Panc1 (cell line): ENCODE data around the gene WSB1. TPM values are rescaled to one million over a fixed set of nuclear protein-coding genes. Genes with fewer than 3 reads are reported as not detected.

ENCODE experiments used
- ATAC-seq: fragments of 200-7000 bp; cut with Tn5 transposase; 2 replicates; pipeline ENCODE4 v1.9.1; 2020; ENCODE audit warnings: mild to moderate bottlenecking, moderate library complexity
- BruUV-seq: library from RNA; stranded (reverse); fragments of 400-500 nt; replicated peaks from 2 replicates; lab custom pipeline; 2021; lab: Mats Ljungman, UMichigan
- CTCF ChIA-PET: fragments of 300-600 bp; sonication (Branson Sonifier 250); formaldehyde crosslinking; loops from one replicate; lab custom pipeline; 2022; ENCODE audit warnings: antibody characterized with exemption; lab: Charles Lee
- POLR2A ChIA-PET: fragments of 300-600 bp; sonication (Branson Sonifier 250); formaldehyde crosslinking; loops from one replicate; lab custom pipeline; 2022; ENCODE audit warnings: antibody characterized with exemption; lab: Charles Lee
- DNase-seq: peaks from one replicate; pipeline ENCODE4 v3.0.0-alpha.2; 2010; ENCODE audit warnings: low read depth, low spot score
- H3K27ac ChIP-seq: 2 replicates; pipeline ENCODE4 v1.5.1; 2011; ENCODE audit warnings: mild to moderate bottlenecking, low read length, inconsistent platforms
- H3K27me3 ChIP-seq: fragments of 200-500 bp; sonication (Bioruptor generic); 2 replicates; pipeline ENCODE4 v1.6.0; 2014; ENCODE audit warnings: low read length, inconsistent platforms; ENCODE audit not compliant: control insufficient read depth, insufficient read depth
- H3K36me3 ChIP-seq: fragments of 200-500 bp; sonication (Bioruptor generic); 2 replicates; pipeline ENCODE4 v1.5.1; 2014; ENCODE audit warnings: inconsistent platforms, mild to moderate bottlenecking, low read length, moderate library complexity; ENCODE audit not compliant: control insufficient read depth, insufficient read depth
- H3K4me1 ChIP-seq: 2 replicates; pipeline ENCODE4 v1.5.1; 2011; ENCODE audit warnings: inconsistent platforms, mild to moderate bottlenecking, low read length, moderate library complexity; ENCODE audit not compliant: control insufficient read depth, insufficient read depth
- H3K4me3 ChIP-seq, 2 experiments: 2 replicates each; pipeline ENCODE4 v1.5.1; 2011 to 2012; ENCODE audit warnings: low read depth in 2 of 2, low read length in 2 of 2, mild to moderate bottlenecking in 2 of 2, inconsistent platforms in 1 of 2, moderate library complexity in 1 of 2
- H3K9me3 ChIP-seq: fragments of 200-500 bp; sonication (Bioruptor generic); 2 replicates; pipeline ENCODE4 v1.5.1; 2014; ENCODE audit warnings: low read depth, mild to moderate bottlenecking, inconsistent platforms, low read length, moderate library complexity; ENCODE audit not compliant: control insufficient read depth, insufficient read depth
- CTCF ChIP-seq: fragments of 450-650 bp; IDR thresholded peaks from 2 replicates; pipeline ENCODE4 v1.5.1; 2017; ENCODE audit warnings: mild to moderate bottlenecking
- POLR2AphosphoS5 ChIP-seq: IDR thresholded peaks from 2 replicates; pipeline ENCODE4 v1.6.1; 2012; ENCODE audit warnings: mild to moderate bottlenecking, low read depth, low read length, moderate library complexity
- REST ChIP-seq, 2 experiments: IDR thresholded peaks; 2 replicates each; pipeline ENCODE4 v1.6.1; 2011 to 2012; ENCODE audit warnings: low read depth in 2 of 2, control low read depth in 1 of 2, low read length in 1 of 2, mild to moderate bottlenecking in 1 of 2, moderate library complexity in 1 of 2; ENCODE audit not compliant: insufficient read depth in 1 of 2
- SIN3A ChIP-seq: IDR thresholded peaks from 2 replicates; pipeline ENCODE4 v1.6.1; 2012; ENCODE audit warnings: low read depth, mild to moderate bottlenecking, low read length, moderate library complexity, borderline replicate concordance; ENCODE audit not compliant: insufficient read depth
- TCF7L2 ChIP-seq: IDR thresholded peaks from 2 replicates; pipeline ENCODE4 v1.6.1; 2011; ENCODE audit warnings: mild to moderate bottlenecking, low read depth, low read length, inconsistent platforms
- in situ Hi-C: cut with HindIII; loops from 2 replicates; pipeline ENCODE4 v1.10.0; 2016; ENCODE audit warnings: low sequenced_read_pairs, low pct_unique_long_range_greater_than_20kb
- intact Hi-C: fragments of 100-400 bp; cut with micrococcal nuclease; formaldehyde crosslinking; loops from one replicate; pipeline ENCODE4 v1.10.0; 2022; ENCODE audit not compliant: unreplicated experiment
- total RNA-seq: library from RNA; stranded (reverse); gene quantifications from one replicate; pipeline ENCODE4 v1.2.1, GENCODE V29; 2021; ENCODE audit not compliant: unreplicated experiment

Gene WSB1
- total RNA-seq, 1 experiment from 2014 or later = 114 TPM

- H3K27me3 ChIP-seq = no peaks in the 10 kb centered on the region
- H3K36me3 ChIP-seq = no peaks in the 10 kb centered on the region
- no peaks in the 10 kb centered on the region for H3K9me3 ChIP-seq
- in situ Hi-C loops = no loop called here
- POLR2A ChIA-PET = no interaction called here
- peaks cover 25% of the 10 kb centered on the region for H3K4me1 ChIP-seq
- no peak; the same call in 1 of the 2 replicates for ATAC-seq
- BruUV-seq = no TSS peak
- H3K4me3 ChIP-seq = peak overlapping the region; percentile 66 to 69
- DNase-seq = no peak
- intact Hi-C loops = loop anchor here (1.0 to 10.0 kb wide), 2 partner anchors 111 to 247 kb away; no protein-coding TSS in a partner anchor
- CTCF ChIA-PET = interaction anchor here (0.6 to 1.0 kb wide), 3 partner anchors 11 to 246 kb away, joined by 3 read pairs; no protein-coding TSS in a partner anchor
- peak overlapping the region; percentile 81 for H3K27ac ChIP-seq
- TF ChIP-seq TCF7L2 = no peak
- TF ChIP-seq POLR2AphosphoS5 = no peak
- no peak for TF ChIP-seq REST (IDR thresholded peaks at IDR 0.05; ENCODE audit: insufficient read depth in 1 of 2, low read depth in 2 of 2, low read length in 1 of 2)
- TF ChIP-seq SIN3A = no peak
- no peak; the same call in 1 of the 2 replicates for TF ChIP-seq CTCF
These were observed 60.2 kb downstream of the WSB1 start for GRCh38 chr17:27354051-27354490.

- DNase-seq (no peak), ATAC-seq (no peak)
- BruUV-seq = no TSS peak
- H3K27ac ChIP-seq = peak overlapping the region; percentile 81
- intact Hi-C loops = loop anchor here (1.0 to 10.0 kb wide), 2 partner anchors 110 to 247 kb away; no protein-coding TSS in a partner anchor
- CTCF ChIA-PET = interaction anchor here (0.6 to 1.0 kb wide), 4 partner anchors 11 to 245 kb away, joined by 3 to 5 read pairs (median 3); no protein-coding TSS in a partner anchor
- in situ Hi-C loops = no loop called here
- no peaks in the 10 kb centered on the region for H3K27me3 ChIP-seq
- TF ChIP-seq CTCF (no peak), POLR2AphosphoS5 (no peak), REST (IDR thresholded peaks at IDR 0.05; ENCODE audit: insufficient read depth in 1 of 2, low read depth in 2 of 2, low read length in 1 of 2) (no peak), TCF7L2 (no peak), SIN3A (no peak)
- H3K9me3 ChIP-seq = no peaks in the 10 kb centered on the region
- POLR2A ChIA-PET = no interaction called here
- peak overlapping the region; percentile 66 to 69 for H3K4me3 ChIP-seq
- H3K4me1 ChIP-seq = peaks cover 24% of the 10 kb centered on the region
- no peaks in the 10 kb centered on the region for H3K36me3 ChIP-seq
These were observed 60.7 kb downstream of the WSB1 start for GRCh38 chr17:27354491-27355081.
